K562 (cell line): ENCODE measurements around the gene LMBR1L. TPM values are rescaled to one million over a fixed set of nuclear protein-coding genes. Genes with fewer than 3 reads are reported as not detected.

Source experiments
- DMBX1 ChIP-seq: fragments of 250-450 bp; sonication (Bioruptor Pico); IDR thresholded peaks from 2 replicates; pipeline ENCODE4 v1.8.0; 2022; ENCODE audit warnings: inconsistent platforms, mild to moderate bottlenecking, moderate library complexity, borderline replicate concordance
- FOXK2 ChIP-seq, 2 experiments: fragments of 450-650 bp; IDR thresholded peaks in 1 of 2; conservative IDR thresholded peaks in 1 of 2; 2 replicates each; pipeline ENCODE4 v1.6.1; 2016; ENCODE audit warnings: low read depth in 2 of 2, mild to moderate bottlenecking in 1 of 2
- HDGF ChIP-seq: fragments of 450-650 bp; IDR thresholded peaks from 2 replicates; pipeline ENCODE4 v1.6.1; 2016
- MAFG ChIP-seq: fragments of 450-650 bp; conservative IDR thresholded peaks from 2 replicates; pipeline ENCODE4 v1.6.1; 2016; ENCODE audit warnings: missing genetic modification characterization, missing compliant biosample characterization
- SMAD4 ChIP-seq: fragments of 250-450 bp; sonication (Bioruptor Pico); conservative IDR thresholded peaks from 2 replicates; pipeline ENCODE4 v1.8.0; 2021; ENCODE audit warnings: inconsistent platforms, mild to moderate bottlenecking, moderate library complexity
- SP1 ChIP-seq: sonication (generic); formaldehyde crosslinking; IDR thresholded peaks from 2 replicates; pipeline ENCODE4 v1.8.1; 2022; ENCODE audit warnings: mild to moderate bottlenecking, missing genetic modification reagents
- ZBTB8A ChIP-seq: fragments of 450-650 bp; IDR thresholded peaks from 2 replicates; pipeline ENCODE4 v1.6.1; 2018; ENCODE audit warnings: mild to moderate bottlenecking, moderate library complexity; ENCODE audit not compliant: partially characterized antibody
- ZKSCAN1 ChIP-seq: fragments of 150-350 bp; IDR thresholded peaks from 2 replicates; pipeline ENCODE4 v1.6.1; 2016; ENCODE audit warnings: low read depth, low read length
- ZNF551 ChIP-seq: fragments of 250-450 bp; sonication (Bioruptor Pico); IDR thresholded peaks from 2 replicates; pipeline ENCODE4 v1.5.0; 2021; ENCODE audit warnings: mild to moderate bottlenecking, moderate library complexity
- ZNF707 ChIP-seq: fragments of 250-450 bp; sonication (Bioruptor Pico); conservative IDR thresholded peaks from 2 replicates; pipeline ENCODE4 v1.8.0; 2022; ENCODE audit warnings: inconsistent platforms, mild to moderate bottlenecking, moderate library complexity
- ZNF766 ChIP-seq: fragments of 200-800 bp; sonication (Bioruptor generic); conservative IDR thresholded peaks from 2 replicates; pipeline ENCODE4 v1.6.1; 2016; ENCODE audit warnings: missing genetic modification characterization, missing compliant biosample characterization
- polyA plus RNA-seq, 8 experiments: library from polyadenylated mRNA; depleted of rRNA in 4 of 8; stranded (reverse) in 5 of 8; unstranded in 3 of 8; fragments of >200 nt; fragmentation: Nextera tagmentation in 2 of 8; fragmentation: Illumina TruSeq in 1 of 8; extraction: Ambion mirVana in 2 of 8; extraction: Trizol in 1 of 8; gene quantifications; 2 replicates each; pipeline versions ENCODE4 v1.2.1 to v1.2.3, GENCODE V29; 2011 to 2014; ENCODE audit warnings: inconsistent platforms in 1 of 8, missing spikeins in 1 of 8
- total RNA-seq, 7 experiments: library from RNA; depleted of rRNA in 6 of 7; stranded (reverse); fragments of >200 nt in 6 of 7; fragmentation: Illumina TruSeq in 2 of 7; extraction: Trizol in 2 of 7; gene quantifications; 2 replicates each; pipeline versions ENCODE4 v1.2.1 to v1.2.3, GENCODE V29; 2011 to 2021; ENCODE audit warnings: low replicate concordance in 1 of 7
- TF ChIP-seq, protein P1 (sequence below): fragments of 200-400 bp; formaldehyde crosslinking; IDR thresholded peaks from 2 replicates; pipeline ENCODE4 v1.6.1; 2017; ENCODE audit warnings: mild to moderate bottlenecking, low read depth, low read length, moderate library complexity
- TF ChIP-seq, protein P2 (sequence below), 2 experiments: fragments of 450-650 bp; IDR thresholded peaks; 2 replicates each; pipeline ENCODE4 v1.6.1; 2016
- TF ChIP-seq, protein P3 (sequence below): sonication (generic); formaldehyde crosslinking; IDR thresholded peaks from 2 replicates; pipeline ENCODE4 v1.8.0; 2022; ENCODE audit warnings: mild to moderate bottlenecking, missing genetic modification reagents

LMBR1L gene
- total and polyA plus RNA-seq, 9 of the 15 experiments (the other 6 are each of a cell fraction or from before 2014, with no cell fraction given) = 2.5 to 57.0 (median 31.1) TPM

DNA sequence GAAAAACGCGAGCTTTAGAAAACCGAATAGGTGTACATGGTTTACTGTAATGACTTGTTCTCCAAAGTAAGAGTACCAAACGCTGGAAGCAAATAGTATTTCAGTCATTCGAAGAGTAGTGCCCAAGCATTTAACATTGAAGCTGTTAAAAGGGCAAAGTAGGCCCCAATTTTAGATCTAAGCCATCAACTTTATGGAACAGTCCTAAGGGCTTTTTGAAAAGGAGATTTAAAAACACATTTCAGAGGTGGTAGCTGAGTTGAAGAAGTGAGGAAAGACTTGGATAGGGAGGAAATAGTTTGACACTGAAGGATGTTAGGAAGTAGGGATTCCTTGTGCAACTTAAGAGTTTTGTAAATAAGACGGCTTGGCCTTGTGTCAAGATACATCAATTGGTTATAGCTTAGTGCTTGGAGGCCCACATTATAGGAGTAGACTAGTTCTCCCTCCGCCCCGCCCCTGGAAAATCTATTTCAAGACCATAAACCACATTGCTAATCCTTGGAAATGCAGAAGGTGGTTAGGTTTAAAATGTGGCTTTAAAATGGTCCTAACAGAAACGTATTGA lies 21.3 kb upstream of the LMBR1L start (continued):
- TF ChIP-seq DMBX1 (CRISPR knock-in tag) (no peak), ZNF551 (CRISPR knock-in tag) (peak; percentile 5; the same call in 1 of the 2 replicates), ZKSCAN1 (no peak), SP1 (0 out of 2 replicates have a peak, but pooled peaks have one; percentile 18), MAFG (tag) (no peak), SMAD4 (CRISPR knock-in tag) (no peak), HDGF (0 out of 2 replicates have a peak, but pooled peaks have one; percentile 17), ZNF766 (CRISPR knock-in tag) (0 out of 2 replicates have a peak, but pooled peaks have one; percentile 65), FOXK2 (conservative IDR thresholded peaks at IDR 0.05 in 1 of 2, IDR thresholded peaks at IDR 0.05 in 1 of 2; ENCODE audit: low read depth in 2 of 2) (peak; percentile 79 to 80), ZNF707 (CRISPR knock-in tag) (no peak), ZBTB8A (no peak)
- TF ChIP-seq, protein P1, sequence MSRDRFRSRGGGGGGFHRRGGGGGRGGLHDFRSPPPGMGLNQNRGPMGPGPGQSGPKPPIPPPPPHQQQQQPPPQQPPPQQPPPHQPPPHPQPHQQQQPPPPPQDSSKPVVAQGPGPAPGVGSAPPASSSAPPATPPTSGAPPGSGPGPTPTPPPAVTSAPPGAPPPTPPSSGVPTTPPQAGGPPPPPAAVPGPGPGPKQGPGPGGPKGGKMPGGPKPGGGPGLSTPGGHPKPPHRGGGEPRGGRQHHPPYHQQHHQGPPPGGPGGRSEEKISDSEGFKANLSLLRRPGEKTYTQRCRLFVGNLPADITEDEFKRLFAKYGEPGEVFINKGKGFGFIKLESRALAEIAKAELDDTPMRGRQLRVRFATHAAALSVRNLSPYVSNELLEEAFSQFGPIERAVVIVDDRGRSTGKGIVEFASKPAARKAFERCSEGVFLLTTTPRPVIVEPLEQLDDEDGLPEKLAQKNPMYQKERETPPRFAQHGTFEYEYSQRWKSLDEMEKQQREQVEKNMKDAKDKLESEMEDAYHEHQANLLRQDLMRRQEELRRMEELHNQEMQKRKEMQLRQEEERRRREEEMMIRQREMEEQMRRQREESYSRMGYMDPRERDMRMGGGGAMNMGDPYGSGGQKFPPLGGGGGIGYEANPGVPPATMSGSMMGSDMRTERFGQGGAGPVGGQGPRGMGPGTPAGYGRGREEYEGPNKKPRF = no peak
- TF ChIP-seq, protein P2, sequence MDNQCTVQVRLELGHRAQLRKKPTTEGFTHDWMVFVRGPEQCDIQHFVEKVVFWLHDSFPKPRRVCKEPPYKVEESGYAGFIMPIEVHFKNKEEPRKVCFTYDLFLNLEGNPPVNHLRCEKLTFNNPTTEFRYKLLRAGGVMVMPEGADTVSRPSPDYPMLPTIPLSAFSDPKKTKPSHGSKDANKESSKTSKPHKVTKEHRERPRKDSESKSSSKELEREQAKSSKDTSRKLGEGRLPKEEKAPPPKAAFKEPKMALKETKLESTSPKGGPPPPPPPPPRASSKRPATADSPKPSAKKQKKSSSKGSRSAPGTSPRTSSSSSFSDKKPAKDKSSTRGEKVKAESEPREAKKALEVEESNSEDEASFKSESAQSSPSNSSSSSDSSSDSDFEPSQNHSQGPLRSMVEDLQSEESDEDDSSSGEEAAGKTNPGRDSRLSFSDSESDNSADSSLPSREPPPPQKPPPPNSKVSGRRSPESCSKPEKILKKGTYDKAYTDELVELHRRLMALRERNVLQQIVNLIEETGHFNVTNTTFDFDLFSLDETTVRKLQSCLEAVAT (IDR thresholded peaks at IDR 0.05) = 0 out of 4 replicates have a peak, but pooled peaks of 1 of the 2 experiments have one; percentile 2
- TF ChIP-seq, protein P3, sequence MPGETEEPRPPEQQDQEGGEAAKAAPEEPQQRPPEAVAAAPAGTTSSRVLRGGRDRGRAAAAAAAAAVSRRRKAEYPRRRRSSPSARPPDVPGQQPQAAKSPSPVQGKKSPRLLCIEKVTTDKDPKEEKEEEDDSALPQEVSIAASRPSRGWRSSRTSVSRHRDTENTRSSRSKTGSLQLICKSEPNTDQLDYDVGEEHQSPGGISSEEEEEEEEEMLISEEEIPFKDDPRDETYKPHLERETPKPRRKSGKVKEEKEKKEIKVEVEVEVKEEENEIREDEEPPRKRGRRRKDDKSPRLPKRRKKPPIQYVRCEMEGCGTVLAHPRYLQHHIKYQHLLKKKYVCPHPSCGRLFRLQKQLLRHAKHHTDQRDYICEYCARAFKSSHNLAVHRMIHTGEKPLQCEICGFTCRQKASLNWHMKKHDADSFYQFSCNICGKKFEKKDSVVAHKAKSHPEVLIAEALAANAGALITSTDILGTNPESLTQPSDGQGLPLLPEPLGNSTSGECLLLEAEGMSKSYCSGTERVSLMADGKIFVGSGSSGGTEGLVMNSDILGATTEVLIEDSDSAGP (CRISPR knock-in tag) = no peak
